HEK293T (cell line): ENCODE results near the gene HNRNPH2.

ENCODE experiments used
- CTCF ChIA-PET: fragments of 350-600 bp; formaldehyde crosslinking; extraction: SDS; loops from one replicate; lab custom pipeline; 2021; ENCODE audit warnings: antibody characterized with exemption, inconsistent platforms; lab: Yijun Ruan, JAX
- POLR2A ChIA-PET: fragments of 350-600 bp; formaldehyde crosslinking; extraction: SDS; loops from one replicate; lab custom pipeline; 2020; ENCODE audit warnings: antibody characterized with exemption, inconsistent platforms; lab: Yijun Ruan, JAX
- DNase-seq: peaks from one replicate; pipeline ENCODE4 v3.0.0; 2012; ENCODE audit warnings: mixed read lengths; ENCODE audit errors: extremely low spot score
- ARNT ChIP-seq: fragments of 450-650 bp; IDR thresholded peaks from 2 replicates; pipeline ENCODE4 v1.6.1; 2017; ENCODE audit warnings: mild to moderate bottlenecking
- BHLHE40 ChIP-seq: fragments of 450-650 bp; IDR thresholded peaks from 2 replicates; pipeline ENCODE4 v1.6.1; 2016; ENCODE audit warnings: mild to moderate bottlenecking, moderate library complexity, borderline replicate concordance
- CTBP1 ChIP-seq: fragments of 450-650 bp; IDR thresholded peaks from 2 replicates; pipeline ENCODE4 v1.6.1; 2016; ENCODE audit warnings: borderline replicate concordance
- ELF4 ChIP-seq: fragments of 450-650 bp; IDR thresholded peaks from 2 replicates; pipeline ENCODE4 v1.6.1; 2017; ENCODE audit warnings: antibody characterized with exemption
- FOXA1 ChIP-seq: fragments of 450-650 bp; IDR thresholded peaks from 2 replicates; pipeline ENCODE4 v1.6.1; 2016; ENCODE audit warnings: mild to moderate bottlenecking
- FOXK2 ChIP-seq: fragments of 450-650 bp; IDR thresholded peaks from 2 replicates; pipeline ENCODE4 v1.6.1; 2016; ENCODE audit warnings: mild to moderate bottlenecking
- FOXM1 ChIP-seq: fragments of 450-650 bp; IDR thresholded peaks from 2 replicates; pipeline ENCODE4 v1.6.1; 2017; ENCODE audit warnings: mild to moderate bottlenecking, borderline replicate concordance
- HDGF ChIP-seq: fragments of 450-650 bp; IDR thresholded peaks from 2 replicates; pipeline ENCODE4 v1.6.1; 2017; ENCODE audit warnings: antibody characterized with exemption, borderline replicate concordance
- L3MBTL2 ChIP-seq: fragments of 450-650 bp; conservative IDR thresholded peaks from 2 replicates; pipeline ENCODE4 v1.6.1; 2016; ENCODE audit warnings: mild to moderate bottlenecking
- LEF1 ChIP-seq: fragments of 450-650 bp; IDR thresholded peaks from 2 replicates; pipeline ENCODE4 v1.6.1; 2017; ENCODE audit warnings: mild to moderate bottlenecking, borderline replicate concordance
- NFRKB ChIP-seq: fragments of 450-650 bp; IDR thresholded peaks from 2 replicates; pipeline ENCODE4 v1.6.1; 2016; ENCODE audit warnings: mild to moderate bottlenecking, moderate library complexity
- PKNOX1 ChIP-seq: fragments of 450-650 bp; IDR thresholded peaks from 2 replicates; pipeline ENCODE4 v1.6.1; 2016
- SP1 ChIP-seq: fragments of 450-650 bp; IDR thresholded peaks from 2 replicates; pipeline ENCODE4 v1.6.1; 2017
- SUZ12 ChIP-seq: fragments of 450-650 bp; IDR thresholded peaks from 2 replicates; pipeline ENCODE4 v1.6.1; 2016; ENCODE audit warnings: mild to moderate bottlenecking
- TARDBP ChIP-seq: fragments of 450-650 bp; IDR thresholded peaks from 2 replicates; pipeline ENCODE4 v1.6.1; 2016
- ZNF384 ChIP-seq: fragments of 450-650 bp; IDR thresholded peaks from 2 replicates; pipeline ENCODE4 v1.6.1; 2016

The HNRNPH2 gene

DNA sequence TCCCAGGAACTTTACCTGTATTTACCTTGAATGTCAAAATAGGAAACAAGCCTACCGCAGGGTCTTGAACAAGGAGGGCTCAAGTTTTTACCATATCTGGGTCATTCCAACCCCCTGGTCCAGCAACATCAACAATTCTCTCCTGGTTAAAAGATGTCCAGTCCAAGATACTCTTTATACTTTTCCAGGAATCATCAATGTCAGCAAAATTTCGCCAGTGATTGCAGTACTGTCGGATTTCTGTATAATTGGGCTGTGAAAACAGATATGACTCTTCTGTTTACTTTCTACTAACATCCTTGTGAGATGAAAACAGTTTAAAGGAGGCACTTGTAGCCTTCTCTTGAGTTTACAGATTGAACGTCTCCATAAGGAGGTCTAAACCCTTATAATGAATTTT, 9.3 kb upstream of the HNRNPH2 start:
- TF ChIP-seq FOXA1 (no peak), TARDBP (no peak), ARNT (no peak), LEF1 (no peak), PKNOX1 (no peak), CTBP1 (no peak), HDGF (no peak), NFRKB (no peak), SUZ12 (no peak), FOXK2 (no peak), L3MBTL2 (no peak), BHLHE40 (no peak), FOXM1 (no peak), SP1 (no peak), ELF4 (no peak), ZNF384 (no peak)
- CTCF ChIA-PET = no interaction called here
- no peak for DNase-seq
- POLR2A ChIA-PET = interaction anchor here (1.4 to 4.8 kb wide), 2 partner anchors 9 to 50 kb away, joined by 5 to 22 read pairs; partner anchors contain the start of genes GLA, HNRNPH2 and TIMM8A

GRCh38 chrX:101399825-101400224, 8.2 kb upstream of the HNRNPH2 start:
- POLR2A ChIA-PET = interaction anchor here (1.4 to 3.9 kb wide), 2 partner anchors 9 to 51 kb away, joined by 5 to 21 read pairs; partner anchors contain the start of genes RPL36A and TIMM8A
- CTCF ChIA-PET = no interaction called here
- TF ChIP-seq ZNF384 (no peak), HDGF (no peak), FOXK2 (no peak), LEF1 (no peak), SUZ12 (no peak), FOXM1 (no peak), NFRKB (no peak), L3MBTL2 (no peak), ELF4 (no peak), CTBP1 (no peak), FOXA1 (no peak)
- no peak for DNase-seq

GRCh38 chrX:101407167-101407747, 765 bp upstream of the HNRNPH2 start:
- POLR2A ChIA-PET = interaction anchor here (0.9 to 1.5 kb wide), 4 partner anchors 11 to 58 kb away, joined by 4 to 22 read pairs (median 10); partner anchors contain the start of genes RPL36A and TIMM8A
- TF ChIP-seq L3MBTL2 (no peak), LEF1 (no peak)
- DNase-seq = no peak
- CTCF ChIA-PET = no interaction called here

GRCh38 chrX:101408532-101408841, 465 bp downstream of the HNRNPH2 start:
- CTCF ChIA-PET = no interaction called here
- POLR2A ChIA-PET = interaction anchor here (1.2 kb wide), 1 partner anchor 18 kb away, joined by 4 read pairs; the partner anchor contains the start of gene RPL36A
- TF ChIP-seq SP1 (no peak), HDGF (no peak), SUZ12 (no peak)
- DNase-seq = no peak

DNA sequence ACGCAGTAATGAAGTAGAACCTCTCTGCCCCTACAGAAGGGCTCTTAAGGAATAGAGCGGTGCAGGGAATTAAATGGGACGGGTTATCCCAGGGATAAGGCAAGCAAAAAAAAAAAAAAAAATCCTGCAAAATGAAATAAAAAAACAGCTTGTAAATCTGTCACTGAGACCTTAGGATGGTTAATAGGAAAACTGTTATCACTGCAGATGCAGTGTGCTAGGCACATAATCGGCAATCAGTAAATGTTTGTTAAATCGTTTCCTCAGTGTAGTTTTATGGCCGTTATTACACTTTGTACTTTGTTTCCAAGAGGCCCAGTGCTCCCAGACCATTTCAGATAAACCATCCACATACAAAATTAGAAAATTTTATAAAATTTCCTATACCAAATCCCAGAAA, 1.0 kb downstream of the HNRNPH2 start:
- DNase-seq = no peak

GRCh38 chrX:101410461-101410860, 2.4 kb downstream of the HNRNPH2 start:
- TF ChIP-seq TARDBP (no peak), L3MBTL2 (no peak), FOXA1 (no peak), BHLHE40 (no peak), ZNF384 (no peak), LEF1 (no peak), PKNOX1 (no peak), ELF4 (no peak), CTBP1 (no peak), FOXK2 (no peak)
- no peak for DNase-seq
- POLR2A ChIA-PET = interaction anchor here (1.0 kb wide), 1 partner anchor 19 kb away, joined by 3 read pairs; the partner anchor contains the start of gene RPL36A
- CTCF ChIA-PET = no interaction called here

More for the DNA sequence above, 1.0 kb downstream of the HNRNPH2 start:
- ChIA-PET CTCF (no interaction called here), POLR2A (interaction anchor here (0.6 to 1.2 kb wide), 2 partner anchors 18 to 284 kb away, joined by 3 to 4 read pairs; partner anchors contain the start of gene RPL36A)
- TF ChIP-seq SUZ12 (no peak), ZNF384 (peak; percentile 90), PKNOX1 (peak; percentile 77)

DNA sequence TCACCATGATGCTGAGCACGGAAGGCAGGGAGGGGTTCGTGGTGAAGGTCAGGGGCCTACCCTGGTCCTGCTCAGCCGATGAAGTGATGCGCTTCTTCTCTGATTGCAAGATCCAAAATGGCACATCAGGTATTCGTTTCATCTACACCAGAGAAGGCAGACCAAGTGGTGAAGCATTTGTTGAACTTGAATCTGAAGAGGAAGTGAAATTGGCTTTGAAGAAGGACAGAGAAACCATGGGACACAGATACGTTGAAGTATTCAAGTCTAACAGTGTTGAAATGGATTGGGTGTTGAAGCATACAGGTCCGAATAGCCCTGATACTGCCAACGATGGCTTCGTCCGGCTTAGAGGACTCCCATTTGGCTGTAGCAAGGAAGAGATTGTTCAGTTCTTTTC, 4.0 kb downstream of the HNRNPH2 start:
- ChIA-PET CTCF (no interaction called here), POLR2A (no interaction called here)
- no peak for TF ChIP-seq ELF4
- DNase-seq = no peak
